ENCODE measurements around the gene NAGLU. TPM values are rescaled to one million over a fixed set of nuclear protein-coding genes. Genes with fewer than 3 reads are reported as not detected.

The NAGLU gene
- total and polyA plus RNA-seq, 10 of the 15 experiments (the other 5 are each of a cell fraction or from before 2014, with no cell fraction given) = 0.23 to 27.5 (median 8.9) TPM

DNA sequence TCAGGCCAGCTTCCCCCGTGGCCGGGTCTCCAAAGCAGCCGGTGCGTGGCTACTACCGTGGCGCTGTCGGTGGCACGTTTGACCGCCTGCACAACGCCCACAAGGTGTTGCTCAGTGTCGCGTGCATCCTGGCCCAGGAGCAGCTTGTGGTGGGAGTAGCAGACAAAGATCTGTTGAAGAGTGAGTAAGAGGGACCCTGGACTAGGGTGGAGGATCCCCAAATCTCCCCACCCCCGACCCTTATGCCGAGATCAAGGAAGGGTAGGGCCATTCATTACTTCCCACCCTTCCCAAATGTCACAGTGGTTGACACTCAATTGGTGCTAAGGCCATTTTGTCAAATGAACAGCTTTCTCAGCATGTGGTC lies 27.1 kb downstream of the NAGLU start:
- SMC1A ChIA-PET (ENCODE audit: uncharacterized antibody, unreplicated experiment) = interaction anchor here (0.6 kb wide), 1 partner anchor 450 kb away, joined by 3 read pairs; no protein-coding TSS in a partner anchor
- Histone ChIP-seq H3K4me3 (peak overlapping the region; percentile 76), H3K27ac (ENCODE audit: control insufficient read depth, insufficient read depth) (peak overlapping the region; percentile 93), H3K4me2 (ENCODE audit: control insufficient read depth, insufficient read depth) (peak overlapping the region; percentile 100), H2AFZ (ENCODE audit: control insufficient read depth, low read depth, low read length) (no peak overlapping the region), H3K4me1 (ENCODE audit: control insufficient read depth, insufficient read depth, low read length) (peaks cover 21% of the 10 kb centered on the region), H4K20me1 (ENCODE audit: control insufficient read depth, insufficient read depth) (no peaks in the 10 kb centered on the region), H3K79me2 (ENCODE audit: control insufficient read depth, insufficient read depth, low read length) (peaks cover 46% of the 10 kb centered on the region), H3K27me3 (replicated peaks in 1 of 2; ENCODE audit: control insufficient read depth in 2 of 2, insufficient read depth in 2 of 2, low read length in 1 of 2) (no peaks in the 10 kb centered on the region), H3K36me3 (ENCODE audit: control insufficient read depth in 2 of 2, insufficient read depth in 2 of 2, low read length in 1 of 2) (peaks cover 12 to 19% of the 10 kb centered on the region in 2 experiments; a peak in 3 of 4 replicates), H3K9me3 (replicated peaks; ENCODE audit: control insufficient read depth, insufficient read depth, low read length) (no peaks in the 10 kb centered on the region), H3K9ac (ENCODE audit: control insufficient read depth, insufficient read depth, low read length) (peak overlapping the region; percentile 98)
- 1% methylated on average over 14 of the region's 14 CpGs for WGBS (ENCODE audit: insufficient coverage, insufficient replicate concordance, low lambda C conversion rate, missing lambda C conversion rate)
- intact Hi-C loops (cut with micrococcal nuclease; ENCODE audit: unreplicated experiment) = no loop called here
- in situ Hi-C loops (cut with MboI) = no loop called here
- DNase-seq (ENCODE audit: low read depth, low spot score) (no peak), ATAC-seq (no peak), FAIRE-seq (peak; percentile 65)
- POLR2A ChIA-PET = interaction anchor here (0.6 to 2.5 kb wide), 2 partner anchors 42 to 46 kb away, joined by 6 to 8 read pairs; partner anchors contain the start of genes RETREG3 and TUBG1
- RAD21 ChIA-PET (ENCODE audit: unreplicated experiment) = interaction anchor here (0.6 to 1.2 kb wide), 2 partner anchors 16 to 149 kb away, joined by 3 read pairs; no protein-coding TSS in a partner anchor
- BruUV-seq (replicated peaks) = no TSS peak
- TF ChIP-seq SUZ12 (IDR thresholded peaks at IDR 0.05; ENCODE audit: unreplicated experiment) (no peak), CBX5 (IDR thresholded peaks at IDR 0.05; ENCODE audit: low read depth) (no peak), PBX3 (IDR thresholded peaks at IDR 0.05; ENCODE audit: insufficient replicate concordance, low read depth, low read length) (no peak), BHLHE40 (IDR thresholded peaks at IDR 0.05; ENCODE audit: borderline replicate concordance in 1 of 2, low read depth in 2 of 2, low read length in 1 of 2) (peak; percentile 89 to 91), ZBED1 (IDR thresholded peaks at IDR 0.05; ENCODE audit: borderline replicate concordance) (no peak), E2F8 (IDR thresholded peaks at IDR 0.05; ENCODE audit: low read depth, partially characterized antibody) (no peak), BRCA1 (IDR thresholded peaks at IDR 0.05; ENCODE audit: low read depth, low read length) (no peak), SMAD5 (IDR thresholded peaks at IDR 0.05; ENCODE audit: low read depth) (no peak), SMARCA5 (IDR thresholded peaks at IDR 0.05) (no peak), YY1 (IDR thresholded peaks at IDR 0.05; ENCODE audit: low read depth, low read length) (0 out of 2 replicates have a peak, but pooled peaks have one; percentile 9), BCL3 (IDR thresholded peaks at IDR 0.05; ENCODE audit: borderline replicate concordance, insufficient read depth, low read depth, low read length, poor library complexity, severe bottlenecking) (no peak), PAX5 (IDR thresholded peaks at IDR 0.05; ENCODE audit: borderline replicate concordance, low read depth, low read length) (peak; percentile 52; the same call in 1 of the 2 replicates), JUND (IDR thresholded peaks at IDR 0.05; ENCODE audit: low read depth, low read length) (no peak), ETV6 (conservative IDR thresholded peaks at IDR 0.05 in 1 of 2, IDR thresholded peaks at IDR 0.05 in 1 of 2; ENCODE audit: borderline replicate concordance in 1 of 2, low read depth in 1 of 2) (no peak), SIN3A (IDR thresholded peaks at IDR 0.05; ENCODE audit: low read depth, low read length) (peak; percentile 52; the same call in 1 of the 2 replicates), RUNX3 (IDR thresholded peaks at IDR 0.05; ENCODE audit: low read length) (peak; percentile 52)
- CTCF ChIA-PET = interaction anchor here (0.7 to 1.4 kb wide), 5 partner anchors 14 to 444 kb away, joined by 3 to 6 read pairs (median 4); partner anchors contain the start of gene PSMC3IP

Data from GM12878 (cell line).